ENCODE measurements around the gene TARM1.

The TARM1 gene

GRCh38 chr19:54081032-54081431, at the start of gene TARM1:
TSS of gene TARM1 (minus strand) at chr19:54081365. CDS start at chr19:54081340, 25 bp downstream.
- DNase-seq (ENCODE audit: low spot score), result no peak
- in situ Hi-C loops (cut with MboI; ENCODE audit: low sequenced_read_pairs, unreplicated experiment), result no loop called here
- no peak for TF ChIP-seq CTCF (IDR thresholded peaks at IDR 0.05; ENCODE audit: borderline replicate concordance, control extremely low read depth, extremely low read depth, insufficient read depth, missing control alignments)

DNA sequence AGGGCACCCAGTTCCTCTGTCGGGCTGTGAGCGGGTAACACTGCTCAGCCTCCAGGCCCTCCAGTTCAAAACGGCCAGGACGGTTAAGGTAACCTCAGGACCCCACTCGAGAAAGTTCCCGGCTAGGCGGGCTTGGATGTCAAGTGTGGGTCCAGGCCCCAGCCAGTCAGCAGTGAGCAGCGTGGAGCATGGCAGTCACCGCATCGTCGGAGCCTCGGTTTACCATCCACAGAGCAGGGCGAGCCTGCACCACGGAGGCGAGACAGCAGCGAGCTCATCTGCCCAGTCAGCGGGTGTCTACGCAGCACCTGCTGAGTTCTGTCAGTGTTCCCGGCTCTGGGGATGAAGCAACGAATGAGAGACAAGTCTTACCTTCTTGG, 48.4 kb upstream of the TARM1 start:
- no peak for TF ChIP-seq CTCF (IDR thresholded peaks at IDR 0.05; ENCODE audit: borderline replicate concordance, control extremely low read depth, extremely low read depth, insufficient read depth, missing control alignments)
- DNase-seq (ENCODE audit: low spot score), result no peak
- in situ Hi-C loops (cut with MboI; ENCODE audit: low sequenced_read_pairs, unreplicated experiment), result no loop called here

GRCh38 chr19:54128796-54129616, 47.8 kb upstream of the TARM1 start:
- TF ChIP-seq CTCF (IDR thresholded peaks at IDR 0.05; ENCODE audit: borderline replicate concordance, control extremely low read depth, extremely low read depth, insufficient read depth, missing control alignments), result no peak
- DNase-seq (ENCODE audit: low spot score), result no peak
- in situ Hi-C loops (cut with MboI; ENCODE audit: low sequenced_read_pairs, unreplicated experiment), result no loop called here

DNA sequence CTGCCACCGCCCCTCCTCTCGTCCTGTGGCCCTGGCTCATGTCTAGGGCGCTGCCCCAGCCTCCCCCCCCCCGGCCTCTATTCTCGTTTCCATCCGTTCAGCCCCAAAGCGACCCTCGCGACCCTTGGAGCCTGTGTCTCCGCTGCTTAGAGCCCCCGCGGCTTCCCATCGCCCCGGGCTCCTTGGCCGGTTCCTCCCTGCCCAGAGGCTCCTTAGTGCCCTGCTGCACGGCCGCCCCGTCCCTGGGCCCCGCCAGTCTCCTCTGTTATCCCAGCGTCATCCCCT, 47.2 kb upstream of the TARM1 start:
- no peak for TF ChIP-seq CTCF (IDR thresholded peaks at IDR 0.05; ENCODE audit: borderline replicate concordance, control extremely low read depth, extremely low read depth, insufficient read depth, missing control alignments)
- no peak for DNase-seq (ENCODE audit: low spot score)
- in situ Hi-C loops (cut with MboI; ENCODE audit: low sequenced_read_pairs, unreplicated experiment), result no loop called here

GRCh38 chr19:54127688-54128440, 46.7 kb upstream of the TARM1 start:
- in situ Hi-C loops (cut with MboI; ENCODE audit: low sequenced_read_pairs, unreplicated experiment), result no loop called here
- no peak for DNase-seq (ENCODE audit: low spot score)
- TF ChIP-seq CTCF (IDR thresholded peaks at IDR 0.05; ENCODE audit: borderline replicate concordance, control extremely low read depth, extremely low read depth, insufficient read depth, missing control alignments), result no peak

DNA sequence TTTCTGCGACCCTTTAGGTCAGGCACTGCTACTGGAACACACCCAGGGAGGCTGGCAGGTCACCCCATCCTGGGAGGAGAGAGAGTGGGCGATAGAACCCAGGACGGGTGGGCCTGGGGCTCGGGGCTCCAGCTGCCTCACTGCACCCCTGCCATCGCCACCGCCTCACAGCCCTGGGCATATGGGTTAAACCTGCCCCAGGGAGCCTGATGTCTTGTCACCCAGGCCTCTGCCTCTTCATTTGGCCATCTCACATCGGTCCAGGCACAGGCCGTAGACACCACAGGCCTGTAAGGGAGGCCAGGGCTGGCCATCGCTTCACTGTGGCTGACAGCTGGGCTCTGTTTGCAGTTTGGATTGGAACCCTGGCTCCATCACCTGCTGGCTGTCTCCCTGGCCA, 44.5 kb upstream of the TARM1 start:
- no peak for DNase-seq (ENCODE audit: low spot score)
- in situ Hi-C loops (cut with MboI; ENCODE audit: low sequenced_read_pairs, unreplicated experiment), result no loop called here
- TF ChIP-seq CTCF (IDR thresholded peaks at IDR 0.05; ENCODE audit: borderline replicate concordance, control extremely low read depth, extremely low read depth, insufficient read depth, missing control alignments), result no peak

Data from GM13976 (cell line).